Aorta (tissue), 5 donors: Measurements from ENCODE around the gene ZNF555. TPM values are rescaled to one million over a fixed set of nuclear protein-coding genes. Genes with fewer than 3 reads are reported as not detected.
A peak's percentile ranks its signal among the peaks of the same experiment; 100 is the strongest.
"Not testable (repeated sequence)": the region's sequence is repeated elsewhere in the genome, so short reads cannot be mapped to it uniquely, and the experiment has no call there.

Experiments used
- ATAC-seq: fragments of 200-7000 bp; cut with Tn5 transposase; one replicate; pipeline ENCODE4 v1.9.1; 2022; ENCODE audit warnings: moderate library complexity; ENCODE audit not compliant: low FRiP score
- DNase-seq, 2 donors: peaks; one replicate each; pipeline ENCODE4 v3.0.0-alpha.2; 2020
- H3K27ac ChIP-seq, 2 donors: one replicate each; pipeline ENCODE4 v1.5.1; 2013; ENCODE audit warnings: low read length in 2 of 2, mild to moderate bottlenecking in 2 of 2, moderate library complexity in 2 of 2, control low read depth in 1 of 2, inconsistent platforms in 1 of 2, low read depth in 1 of 2
- H3K27me3 ChIP-seq, 2 donors: one replicate each; pipeline ENCODE4 v1.6.1; 2013; ENCODE audit warnings: control low read depth in 1 of 2, low read length in 1 of 2, mild to moderate bottlenecking in 1 of 2, moderate library complexity in 1 of 2; ENCODE audit not compliant: insufficient read depth in 2 of 2, control insufficient read depth in 1 of 2
- H3K36me3 ChIP-seq, 2 donors: one replicate each; pipeline ENCODE4 v1.6.1; 2013; ENCODE audit warnings: control low read depth in 1 of 2, low read length in 1 of 2, mild to moderate bottlenecking in 1 of 2; ENCODE audit not compliant: insufficient read depth in 2 of 2, control insufficient read depth in 1 of 2
- H3K4me1 ChIP-seq, 2 donors: one replicate each; pipeline ENCODE4 v1.6.1; 2013; ENCODE audit warnings: low read length in 2 of 2, control low read depth in 1 of 2, mild to moderate bottlenecking in 1 of 2, moderate library complexity in 1 of 2; ENCODE audit not compliant: insufficient read depth in 2 of 2, control insufficient read depth in 1 of 2
- H3K4me3 ChIP-seq, 2 donors: one replicate each; pipeline ENCODE4 v1.5.1; 2013; ENCODE audit warnings: low read length in 2 of 2, control low read depth in 1 of 2, mild to moderate bottlenecking in 1 of 2
- H3K9me3 ChIP-seq: one replicate; pipeline ENCODE4 v1.6.1; 2013; ENCODE audit warnings: mild to moderate bottlenecking, low read length; ENCODE audit not compliant: control insufficient read depth
- WGBS, 2 donors: extraction: QIAGEN DNeasy Blood & Tissue Kit; methylation state at CpG; one replicate each; pipeline ENCODE4 v1.1.7; 2013; 5-methylcytosine and 5-hydroxymethylcytosine counted together
- intact Hi-C, 2 donors: fragments of 100-400 bp; cut with DNase I; formaldehyde crosslinking; loops; one replicate each; pipeline versions ENCODE4 v1.14.2 to v1.15.0; 2022
- long read RNA-seq, 2 donors: library from polyadenylated mRNA; unstranded; transcript quantifications; one replicate each; pipeline ENCODE4 v2.0.0, GENCODE V29; 2020 to 2021
- polyA plus RNA-seq, 2 donors: library from polyadenylated mRNA; stranded (reverse); fragments of 200-250 nt; gene quantifications; one replicate each; pipeline ENCODE4 v1.2.3, GENCODE V29; 2013
- total RNA-seq, 2 donors: library from RNA; stranded (reverse); fragmentation: NEBNext Ultra II Directional; extraction: Animal tissue kit (Norgen Biotek cat#: 25700); gene quantifications; one replicate each; pipeline ENCODE4 v1.2.1, GENCODE V29; 2021
- donor health status: healthy with polysubstance abuse.
- donor health status: Bipolar disorder and iron deficiency.
- donor health status: DM: no; HTN: no; CAD: no.
- donor health status: DM: no; HTN: no; CAD: no.
- donor health status: DM: yes; HTN: yes; CAD: no.

The ZNF555 gene
- total RNA-seq (1 to 10 TPM; 8.1 to 9.5 TPM), polyA plus RNA-seq (1 to 10 TPM; 1.8 to 2.1 TPM)
- long read RNA-seq, donor 1, full-length matches to known transcripts, result 8 of 13 reads
- long read RNA-seq, donor 1, partial matches to known transcripts, result 0 of 13 reads
- long read RNA-seq, donor 1, other reads (novel, unspliced or antisense), result 5 of 13 reads
- long read RNA-seq, donor 2, full-length matches to known transcripts, result 5 of 6 reads
- long read RNA-seq, donor 2, partial matches to known transcripts, result 0 of 6 reads
- long read RNA-seq, donor 2, other reads (novel, unspliced or antisense), result 1 of 6 reads

DNA sequence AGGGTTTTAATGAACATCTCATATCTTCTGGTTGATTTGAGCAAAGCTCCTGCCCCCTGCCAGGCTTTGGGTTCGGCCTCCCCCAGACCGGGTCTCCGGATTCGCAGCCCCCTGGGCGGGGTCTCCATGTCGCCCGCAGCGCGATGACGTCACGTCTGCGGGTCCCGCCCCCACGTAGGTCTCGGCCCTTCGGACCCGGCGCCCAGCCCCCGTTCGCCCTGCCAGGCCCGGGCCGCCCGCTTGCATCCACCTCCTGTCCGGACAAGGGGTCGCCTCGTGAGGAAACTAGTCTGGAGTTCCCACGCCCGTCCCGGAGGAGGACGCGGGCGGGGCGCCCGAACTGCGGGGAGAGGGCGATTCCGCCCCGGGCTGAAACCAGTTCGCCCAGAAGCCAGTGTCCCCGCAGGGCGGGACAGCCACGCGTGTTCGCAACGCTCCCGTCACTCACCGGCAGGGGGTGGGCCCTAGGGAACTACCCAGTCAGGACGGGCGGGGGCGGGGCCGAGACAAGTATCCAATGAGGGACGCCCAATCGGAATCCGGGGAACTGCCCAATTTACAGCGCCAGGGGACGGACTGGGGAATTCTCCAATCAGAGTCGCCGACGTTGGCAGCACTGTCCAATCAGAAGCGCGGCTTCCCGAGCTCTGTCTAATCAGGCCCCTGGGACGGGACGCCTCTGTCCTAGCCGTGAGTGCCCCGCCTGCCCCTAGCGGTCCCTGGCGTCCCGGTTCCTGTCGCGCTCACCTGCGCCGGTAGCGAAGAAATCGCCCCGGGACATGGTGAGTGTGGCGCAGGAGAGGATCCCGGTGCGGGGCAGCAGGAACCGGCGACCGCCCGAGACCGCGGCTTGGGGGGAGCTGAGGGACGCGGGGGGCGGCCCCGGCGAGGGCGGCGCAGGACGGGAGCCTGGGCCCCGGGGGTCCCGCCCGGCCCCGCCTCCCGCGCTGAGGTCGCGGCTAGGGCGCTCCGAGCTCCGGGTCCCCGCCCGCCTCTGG is at the start of gene ZNF555:
ZNF555 (plus strand) TSS at position 682 of the 998 bp plus-strand sequence; CDS start at position 780, 98 bp downstream.
- H3K27me3 ChIP-seq, result no peaks in the 10 kb centered on the region
- peak; percentile 100 for ATAC-seq
- no peaks in the 10 kb centered on the region for H3K36me3 ChIP-seq
- intact Hi-C loops, result loop anchor here in 1 of 2 donors (1.0 kb wide), 1 partner anchor 59 kb away; the partner anchor contains the start of gene ZNF57
- no peaks in the 10 kb centered on the region for H3K9me3 ChIP-seq
- 0% methylated on average over 90 to 106 of the region's 106 CpGs for WGBS, 2 donors
- H3K4me3 ChIP-seq, result peak within 1 kb of the TSS; percentile 63 to 81
- H3K27ac ChIP-seq, result peak within 1 kb of the TSS in 1 of 2 donors; percentile 72
- peak; percentile 99 to 100 for DNase-seq
- H3K4me1 ChIP-seq, result no peaks in the 10 kb centered on the region

DNA sequence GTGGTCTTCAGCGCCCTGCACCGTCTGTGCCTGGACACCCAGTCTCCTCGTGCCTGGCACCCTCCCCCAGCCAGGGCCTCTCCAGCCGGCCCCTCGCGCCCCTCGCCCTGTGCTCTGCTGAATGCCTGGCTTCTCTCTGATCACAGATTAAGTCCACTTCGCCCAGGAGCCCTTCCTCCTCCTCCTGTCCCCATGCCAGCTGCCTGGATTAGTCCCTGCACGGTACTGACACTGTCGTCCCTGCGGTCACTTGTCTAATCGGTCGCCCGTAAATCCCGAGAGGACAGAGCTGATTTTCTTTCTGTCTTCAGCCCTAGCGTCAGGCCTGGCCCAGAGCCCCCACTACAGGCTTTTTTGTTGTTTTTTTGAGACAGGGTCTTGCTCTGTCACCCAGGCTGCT is 49.4 kb upstream of the ZNF555 start:
- 86 to 88% methylated on average over 16 of the region's 16 CpGs for WGBS, 2 donors
- intact Hi-C loops, result no loop called here
- ATAC-seq (no peak), DNase-seq (no peak)
- Histone ChIP-seq H3K4me3 (no peak overlapping the region), H3K27ac (no peak overlapping the region), H3K27me3 (no peaks in the 10 kb centered on the region), H3K36me3 (no peaks in the 10 kb centered on the region), H3K9me3 (no peaks in the 10 kb centered on the region), H3K4me1 (no peaks in the 10 kb centered on the region)

DNA sequence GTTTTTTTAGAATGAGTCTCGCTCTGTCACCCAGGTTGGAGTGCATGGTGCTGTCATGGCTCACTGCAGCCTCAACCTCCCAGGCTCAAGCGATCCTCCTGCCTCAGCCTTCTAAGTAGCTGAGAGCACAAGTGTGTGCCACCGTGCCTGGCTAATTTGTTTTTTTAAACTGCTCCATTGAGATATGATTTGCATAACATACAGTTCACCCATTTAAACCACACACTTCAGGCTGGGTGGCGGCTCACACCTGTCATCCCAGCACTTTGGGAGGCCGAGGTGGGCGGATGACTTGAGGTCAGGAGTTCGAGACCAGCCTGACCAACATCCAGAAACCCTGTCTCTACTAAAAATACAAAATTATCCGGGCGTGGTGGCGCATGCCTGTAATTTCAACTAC is 48.6 kb upstream of the ZNF555 start:
- H3K9me3 ChIP-seq, intact Hi-C loops, H3K4me3 ChIP-seq, H3K27me3 ChIP-seq, DNase-seq, H3K4me1 ChIP-seq, H3K36me3 ChIP-seq, ATAC-seq, H3K27ac ChIP-seq: not testable (repeated sequence)
- 94 to 95% methylated on average over 10 of the region's 10 CpGs for WGBS, 2 donors

DNA sequence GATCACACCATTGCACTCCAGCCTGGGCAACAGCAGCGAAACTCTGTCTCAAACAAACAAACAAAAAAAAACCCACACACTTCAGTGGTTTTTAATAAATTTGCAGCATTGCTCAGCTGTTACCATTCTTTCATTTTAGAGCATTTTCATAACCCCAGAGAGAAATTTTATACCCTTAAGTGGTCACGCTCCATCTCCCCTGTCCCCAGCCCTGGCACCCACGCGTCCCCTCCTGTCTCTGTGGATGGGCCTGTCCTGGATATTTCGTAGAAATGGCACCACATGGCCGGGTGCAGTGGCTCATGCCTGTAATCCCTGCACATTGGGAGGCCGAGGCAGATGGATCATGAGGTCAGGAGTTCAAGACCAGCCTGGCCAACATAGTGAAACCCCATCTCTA is 48.1 kb upstream of the ZNF555 start:
- no peak for DNase-seq
- intact Hi-C loops, result no loop called here
- WGBS, 2 donors, result 96 to 97% methylated on average over 7 of the region's 7 CpGs
- no peak for ATAC-seq
- no peaks in the 10 kb centered on the region for H3K9me3 ChIP-seq
- no peaks in the 10 kb centered on the region for H3K27me3 ChIP-seq
- no peaks in the 10 kb centered on the region for H3K36me3 ChIP-seq
- H3K4me1 ChIP-seq, result no peaks in the 10 kb centered on the region
- no peak overlapping the region for H3K4me3 ChIP-seq
- no peak overlapping the region for H3K27ac ChIP-seq

DNA sequence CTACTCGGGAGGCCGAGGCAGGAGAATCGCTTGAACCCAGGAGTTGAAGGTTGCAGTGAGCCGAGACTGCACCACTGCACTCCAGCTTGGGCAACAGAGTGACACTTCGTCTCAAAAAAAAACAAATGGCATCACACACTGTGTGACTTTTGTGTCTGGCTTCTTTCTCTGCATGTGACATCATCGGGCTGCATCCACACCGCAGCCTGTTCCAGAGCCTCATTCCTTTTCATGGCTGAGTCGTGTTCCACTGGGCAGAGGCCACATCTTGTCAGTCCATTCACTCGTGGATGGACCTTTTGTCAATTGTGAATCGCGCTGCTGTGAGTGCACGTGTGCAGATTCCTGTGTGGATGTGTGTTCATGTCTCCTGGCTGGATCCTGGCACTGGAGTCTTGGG is 47.7 kb upstream of the ZNF555 start:
- Histone ChIP-seq H3K4me1 (no peaks in the 10 kb centered on the region), H3K27me3 (no peaks in the 10 kb centered on the region), H3K27ac (no peak overlapping the region), H3K4me3 (no peak overlapping the region), H3K9me3 (no peaks in the 10 kb centered on the region), H3K36me3 (no peaks in the 10 kb centered on the region)
- DNase-seq, result no peak
- 95 to 97% methylated on average over 12 of the region's 12 CpGs for WGBS, 2 donors
- intact Hi-C loops, result no loop called here
- no peak for ATAC-seq

DNA sequence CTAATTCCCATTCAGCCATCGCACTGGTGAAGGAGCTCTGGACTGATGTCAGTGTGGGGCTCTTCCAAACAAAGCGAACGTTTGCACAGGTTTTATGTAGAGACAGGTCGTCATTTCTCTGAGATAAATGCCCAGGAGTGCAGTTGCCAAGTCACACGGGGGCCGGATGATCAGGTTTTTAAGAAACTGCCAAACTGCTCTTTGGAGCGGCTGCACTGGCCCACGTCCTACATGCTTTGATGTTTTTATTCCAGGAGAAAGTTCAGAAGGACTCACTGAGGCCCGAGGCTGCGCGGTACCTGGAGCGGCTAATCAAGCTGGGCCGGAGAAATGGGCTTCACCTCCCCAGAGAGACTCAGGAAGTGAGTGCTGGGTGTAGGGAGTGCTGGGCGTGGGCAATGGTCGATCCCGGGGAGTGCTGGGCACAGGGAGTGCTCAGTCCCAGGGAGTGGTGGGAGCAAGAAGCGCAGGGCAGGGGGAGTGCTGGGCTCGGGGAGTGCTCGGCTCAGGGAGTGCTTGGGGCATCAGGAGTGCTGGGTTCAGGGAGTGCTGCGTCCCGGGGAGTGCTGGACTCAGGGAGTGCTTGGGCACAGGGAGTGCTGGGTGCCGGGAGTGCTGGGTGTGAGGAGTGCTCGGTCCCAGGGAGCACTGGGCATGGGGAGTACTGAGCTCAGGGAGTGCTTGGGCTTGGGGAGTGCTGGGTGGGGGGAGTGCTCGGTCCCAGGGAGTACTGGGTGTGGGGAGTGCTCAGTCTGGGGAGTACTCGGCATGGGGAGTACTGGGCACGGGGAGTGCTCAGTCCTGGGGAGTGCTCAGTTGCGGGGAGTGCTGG is 45.2 kb upstream of the ZNF555 start:
- no peak for ATAC-seq
- intact Hi-C loops, result no loop called here

DNA sequence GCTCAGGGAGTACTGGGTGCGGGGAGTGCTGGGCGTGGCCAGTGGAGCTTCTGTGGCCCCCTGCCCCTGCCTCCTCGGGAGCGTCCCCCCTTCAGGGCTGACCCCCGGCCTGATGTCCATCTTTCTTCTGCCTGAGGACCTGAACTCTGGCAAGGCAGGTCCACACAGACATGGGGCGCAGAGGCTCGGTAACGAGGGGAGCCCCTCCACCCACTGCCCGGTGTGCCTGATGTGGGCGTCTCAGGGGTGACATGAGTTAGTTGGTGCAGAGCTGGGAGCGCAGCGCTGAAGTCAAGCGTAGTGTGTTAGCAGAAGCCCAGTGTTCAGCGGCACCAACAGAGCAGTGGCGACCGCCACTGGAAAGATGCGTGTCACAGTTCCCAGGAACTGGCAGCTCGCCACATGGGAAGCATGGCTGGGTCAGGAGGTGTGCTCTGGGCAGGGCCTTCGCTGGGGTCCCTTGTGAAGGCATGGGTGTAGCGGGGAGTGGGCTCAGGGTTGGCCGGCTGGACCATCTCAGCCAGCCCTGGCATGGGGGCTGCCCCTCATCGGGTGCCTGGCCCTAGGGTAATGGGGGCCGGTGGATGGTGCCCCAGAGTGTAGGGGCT is 44.5 kb upstream of the ZNF555 start:
- Histone ChIP-seq H3K27me3 (no peaks in the 10 kb centered on the region), H3K36me3 (no peaks in the 10 kb centered on the region), H3K9me3 (no peaks in the 10 kb centered on the region), H3K4me3 (no peak overlapping the region), H3K4me1 (no peaks in the 10 kb centered on the region), H3K27ac (no peak overlapping the region)
- intact Hi-C loops, result no loop called here
- WGBS, 2 donors, result 93 to 94% methylated on average over 20 to 23 of the region's 23 CpGs
- DNase-seq (no peak), ATAC-seq (no peak)

More for the DNA sequence above, 45.2 kb upstream of the ZNF555 start:
- H3K4me3 ChIP-seq, result no peak overlapping the region
- no peak overlapping the region for H3K27ac ChIP-seq
- no peaks in the 10 kb centered on the region for H3K36me3 ChIP-seq
- DNase-seq, result no peak
- no peaks in the 10 kb centered on the region for H3K9me3 ChIP-seq
- no peaks in the 10 kb centered on the region for H3K27me3 ChIP-seq
- no peaks in the 10 kb centered on the region for H3K4me1 ChIP-seq
- WGBS, 2 donors, result 92 to 95% methylated on average over 27 of the region's 27 CpGs

DNA sequence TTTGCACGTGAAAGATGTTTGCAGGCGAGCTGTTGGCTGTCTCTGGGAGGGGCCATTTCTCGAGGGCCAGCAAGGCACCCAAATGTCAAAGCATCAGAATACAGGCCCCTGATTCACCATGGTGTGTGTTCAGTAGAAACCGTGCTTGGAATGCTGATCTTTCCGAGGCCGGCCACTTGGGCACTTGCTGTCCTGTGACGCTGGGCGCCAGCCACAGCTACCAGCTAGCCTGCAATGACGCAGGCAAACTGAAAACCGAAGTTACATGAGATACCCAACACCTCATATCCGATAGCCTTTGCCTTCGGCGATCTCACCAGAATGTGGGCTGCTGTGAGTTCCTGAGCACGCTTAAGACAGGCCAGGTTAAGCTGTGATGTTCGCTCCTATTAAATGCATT is 44.0 kb upstream of the ZNF555 start:
- no peak for ATAC-seq
- Histone ChIP-seq H3K9me3 (no peaks in the 10 kb centered on the region), H3K27ac (no peak overlapping the region), H3K4me3 (no peak overlapping the region), H3K27me3 (no peaks in the 10 kb centered on the region), H3K36me3 (no peaks in the 10 kb centered on the region), H3K4me1 (no peaks in the 10 kb centered on the region)
- intact Hi-C loops, result no loop called here
- WGBS, 2 donors, result 94 to 95% methylated on average over 15 of the region's 15 CpGs
- no peak for DNase-seq
